GM23248 (cell line): Measurements from ENCODE around the gene TRAPPC3L.

Experiments used
- EZH2 ChIP-seq: fragments of 200-600 bp; sonication (generic); IDR thresholded peaks from 2 replicates; pipeline ENCODE4 v1.6.1; 2018; ENCODE audit warnings: antibody characterized with exemption, mild to moderate bottlenecking; ENCODE audit not compliant: insufficient read depth, poor library complexity, severe bottlenecking
- EZH2phosphoT487 ChIP-seq: fragments of 200-600 bp; sonication (generic); IDR thresholded peaks from 2 replicates; pipeline ENCODE4 v1.6.1; 2018; ENCODE audit warnings: antibody characterized with exemption, moderate library complexity, mild to moderate bottlenecking, low read depth; ENCODE audit not compliant: insufficient read depth

- TF ChIP-seq EZH2, result no peak
- no peak for TF ChIP-seq EZH2phosphoT487
Measured at GRCh38 chr6:116530436-116530835, 15.0 kb downstream of the TRAPPC3L start.
